AG09319 (cell line): ENCODE measurements around the gene KRT72.

Experiments used
- DNase-seq: peaks from one replicate; pipeline ENCODE4 v3.0.0-alpha.2; 2010; ENCODE audit warnings: low read depth; ENCODE audit errors: extremely low read depth
- CTCF ChIP-seq: IDR thresholded peaks from 2 replicates; pipeline ENCODE4 v1.5.1; 2011; ENCODE audit warnings: low read depth, mild to moderate bottlenecking, inconsistent platforms, low read length, moderate library complexity

The KRT72 gene

GRCh38 chr12:52630008-52630500 lies 28.8 kb upstream of the KRT72 start:
- DNase-seq, result no peak

GRCh38 chr12:52629281-52630007 lies 28.2 kb upstream of the KRT72 start:
- no peak for TF ChIP-seq CTCF

More at GRCh38 chr12:52630008-52630500, 28.8 kb upstream of the KRT72 start:
- TF ChIP-seq CTCF, result no peak

GRCh38 chr12:52628841-52629240 lies 27.6 kb upstream of the KRT72 start:
- no peak for DNase-seq
- no peak for TF ChIP-seq CTCF

More at GRCh38 chr12:52629281-52630007, 28.2 kb upstream of the KRT72 start:
- no peak for DNase-seq

GRCh38 chr12:52628111-52628507 lies 26.8 kb upstream of the KRT72 start:
- TF ChIP-seq CTCF, result no peak
- no peak for DNase-seq

- no peak for DNase-seq
- no peak for TF ChIP-seq CTCF
Observed at GRCh38 chr12:52627395-52628110, 26.3 kb upstream of the KRT72 start.

GRCh38 chr12:52622349-52622748 lies 21.1 kb upstream of the KRT72 start:
- no peak for DNase-seq
- no peak for TF ChIP-seq CTCF

- no peak for TF ChIP-seq CTCF
- DNase-seq, result no peak
Observed at GRCh38 chr12:52618866-52619265, 17.6 kb upstream of the KRT72 start.
